B cell (primary cell): ENCODE results near the gene LILRA6. TPM values are rescaled to one million over a fixed set of nuclear protein-coding genes. Genes with fewer than 3 reads are reported as not detected.
"Not testable (repeated sequence)": the region's sequence is repeated elsewhere in the genome, so short reads cannot be mapped to it uniquely, and the experiment has no call there.

Experiments used
- ATAC-seq: fragments of 200-7000 bp; cut with Tn5 transposase; one replicate; pipeline ENCODE4 v1.10.0; 2021; ENCODE audit warnings: low read depth, mild to moderate bottlenecking, moderate number of reproducible peaks, moderate library complexity
- CTCF ChIA-PET: fragments of 350-600 bp; sonication (Branson Sonifier 250); formaldehyde crosslinking; loops from one replicate; lab custom pipeline; 2021; ENCODE audit warnings: antibody characterized with exemption, inconsistent platforms; lab: Charles Lee
- POLR2A ChIA-PET: fragments of 350-600 bp; sonication (Branson Sonifier 250); formaldehyde crosslinking; loops from one replicate; lab custom pipeline; 2021; ENCODE audit warnings: antibody characterized with exemption; lab: Charles Lee
- DNase-seq: peaks from one replicate; pipeline ENCODE4 v3.0.0; 2013
- H2AFZ ChIP-seq: 2 replicates; pipeline ENCODE4 v1.6.1; 2012; ENCODE audit warnings: mild to moderate bottlenecking, low read depth, low read length; ENCODE audit not compliant: insufficient read depth, poor library complexity, severe bottlenecking
- H3K27ac ChIP-seq, 2 donors: 1 replicate in 1 of 2; 2 replicates in 1 of 2; pipeline ENCODE4 v1.5.1; 2012 to 2013; ENCODE audit warnings: low read length in 2 of 2, mild to moderate bottlenecking in 2 of 2, moderate library complexity in 1 of 2
- H3K27me3 ChIP-seq, 4 experiments: fragments of 200-600 bp in 1 of 4; sonication (generic) in 1 of 4; replicated peaks in 1 of 4; 1 replicate in 2 of 4; 2 replicates in 2 of 4; pipeline versions ENCODE4 v1.6.1 to v1.7.0; 2013 to 2016; ENCODE audit warnings: low read length in 3 of 4, mild to moderate bottlenecking in 2 of 4, mixed read lengths in 1 of 4, moderate library complexity in 1 of 4; ENCODE audit not compliant: insufficient read depth in 4 of 4, control insufficient read depth in 3 of 4; ENCODE audit errors: control extremely low read depth in 1 of 4
- H3K36me3 ChIP-seq, 2 experiments: replicated peaks in 1 of 2; 1 replicate in 1 of 2; 2 replicates in 1 of 2; pipeline versions ENCODE4 v1.6.1 to v1.7.1; 2013; ENCODE audit warnings: low read length in 1 of 2; ENCODE audit not compliant: insufficient read depth in 2 of 2, control insufficient read depth in 1 of 2; ENCODE audit errors: control extremely low read depth in 1 of 2, extremely low read depth in 1 of 2
- H3K4me1 ChIP-seq, 2 donors: fragments of 200-600 bp in 1 of 2; sonication (generic) in 1 of 2; 1 replicate in 1 of 2; 2 replicates in 1 of 2; pipeline versions ENCODE4 v1.5.1 to v1.6.1; 2013 to 2017; ENCODE audit warnings: low read length in 2 of 2; ENCODE audit not compliant: control insufficient read depth in 2 of 2, insufficient read depth in 2 of 2
- H3K4me2 ChIP-seq: replicated peaks from 2 replicates; pipeline ENCODE3; 2012; ENCODE audit warnings: mild to moderate bottlenecking, low read depth, low read length; ENCODE audit not compliant: poor library complexity, severe bottlenecking
- H3K4me3 ChIP-seq, 5 experiments: fragments of 200-600 bp in 1 of 5; sonication (generic) in 1 of 5; 1 replicate in 3 of 5; 2 replicates in 2 of 5; pipeline versions ENCODE4 v1.5.1 to v1.7.0; 2011 to 2016; ENCODE audit warnings: low read length in 4 of 5, mild to moderate bottlenecking in 4 of 5, low read depth in 2 of 5, control low read depth in 1 of 5, moderate library complexity in 1 of 5; ENCODE audit not compliant: insufficient read depth in 1 of 5; ENCODE audit errors: control extremely low read depth in 1 of 5, extremely low read depth in 1 of 5
- H3K79me2 ChIP-seq: fragments of 200-600 bp; sonication (generic); one replicate; pipeline ENCODE4 v1.6.0; 2016; ENCODE audit warnings: low read length; ENCODE audit not compliant: control insufficient read depth, insufficient read depth
- H3K9ac ChIP-seq: fragments of 200-600 bp; sonication (generic); 2 replicates; pipeline ENCODE4 v1.6.1; 2017; ENCODE audit warnings: mild to moderate bottlenecking, low read length, moderate library complexity
- H3K9me3 ChIP-seq, 3 donors: one replicate each; pipeline versions ENCODE4 v1.6.1 to v1.7.1; 2013; ENCODE audit warnings: low read length in 2 of 3; ENCODE audit not compliant: control insufficient read depth in 2 of 3, insufficient read depth in 1 of 3; ENCODE audit errors: control extremely low read depth in 1 of 3
- H4K20me1 ChIP-seq: 2 replicates; pipeline ENCODE4 v1.6.0; 2012; ENCODE audit warnings: mild to moderate bottlenecking, low read length; ENCODE audit not compliant: insufficient read depth, control insufficient read depth, poor library complexity, severe bottlenecking
- H3K27ac Mint-ChIP-seq: one replicate; pipeline ENCODE4 v1.8.0; 2021; ENCODE audit warnings: mixed read lengths
- H3K27me3 Mint-ChIP-seq: one replicate; pipeline ENCODE4 v1.8.0; 2021; ENCODE audit warnings: mixed read lengths
- H3K4me1 Mint-ChIP-seq: one replicate; pipeline ENCODE4 v1.8.0; 2021; ENCODE audit warnings: mixed read lengths
- H3K4me3 Mint-ChIP-seq: one replicate; pipeline ENCODE4 v1.8.0; 2021; ENCODE audit warnings: mixed read lengths
- H3K9me3 Mint-ChIP-seq: one replicate; pipeline ENCODE4 v1.8.0; 2022; ENCODE audit warnings: mixed read lengths; ENCODE audit not compliant: insufficient read depth
- CTCF ChIP-seq: fragments of 200-600 bp; IDR thresholded peaks from one replicate; pipeline ENCODE4 v1.8.0; 2022; ENCODE audit warnings: antibody characterized with exemption, mild to moderate bottlenecking
- EZH2 ChIP-seq: IDR thresholded peaks from 2 replicates; pipeline ENCODE4 v1.6.1; 2012; ENCODE audit warnings: borderline replicate concordance, low read depth, mild to moderate bottlenecking, moderate library complexity, low read length; ENCODE audit not compliant: insufficient read depth, poor library complexity, severe bottlenecking
- WGBS: methylation state at CpG from one replicate; pipeline ENCODE4 v1.1.5; 2013; ENCODE audit warnings: missing lambda C conversion rate; ENCODE audit not compliant: insufficient coverage; 5-methylcytosine and 5-hydroxymethylcytosine counted together
- intact Hi-C: fragments of 100-400 bp; cut with micrococcal nuclease; formaldehyde crosslinking; loops from one replicate; pipeline ENCODE4 v1.10.0; 2022
- polyA plus RNA-seq: library from polyadenylated mRNA; depleted of rRNA; stranded (reverse); fragments of >200 nt; gene quantifications from 2 replicates; pipeline ENCODE4 v1.2.3, GENCODE V29; 2012
- total RNA-seq, 2 donors: library from RNA; stranded (reverse); fragments of 120-200 nt in 1 of 2; gene quantifications; 1 replicate in 1 of 2; 2 replicates in 1 of 2; pipeline versions ENCODE4 v1.2.3 to v1.2.4, GENCODE V29; 2013 to 2022

The LILRA6 gene
- total and polyA plus RNA-seq, 2 donors (not counting 1 experiment from before 2014, with no cell fraction given) = 0.66 TPM; not detected in 1

GRCh38 chr19:54196536-54196935 is 46.1 kb downstream of the LILRA6 start:
- ATAC-seq (no peak), DNase-seq (no peak)
- H3K9ac ChIP-seq = no peak overlapping the region
- Mint-ChIP-seq H3K4me3 (no peak overlapping the region), H3K27ac (no peak overlapping the region), H3K27me3 (no peaks in the 10 kb centered on the region), H3K4me1 (peaks cover 28% of the 10 kb centered on the region), H3K9me3 (no peaks in the 10 kb centered on the region)
- 100% methylated on average over 4 of the region's 7 CpGs for WGBS
- H3K79me2 ChIP-seq = peaks cover 32% of the 10 kb centered on the region
- ChIA-PET CTCF (no interaction called here), POLR2A (interaction anchor here (0.6 kb wide), 1 partner anchor 92 kb away, joined by 4 read pairs; no protein-coding TSS in a partner anchor)
- H3K4me2 ChIP-seq = no peak overlapping the region
- no peaks in the 10 kb centered on the region for H3K27me3 ChIP-seq
- H3K4me3 ChIP-seq = no peak overlapping the region
- intact Hi-C loops = no loop called here
- peaks cover 13% of the 10 kb centered on the region for H4K20me1 ChIP-seq
- peaks cover 9 to 17% of the 10 kb centered on the region in 2 donors for H3K4me1 ChIP-seq
- H3K27ac ChIP-seq = no peak overlapping the region
- no peaks in the 10 kb centered on the region for H3K9me3 ChIP-seq
- no peak for TF ChIP-seq CTCF
- no peak for TF ChIP-seq EZH2
- peaks cover 1 to 22% of the 10 kb centered on the region in 2 experiments for H3K36me3 ChIP-seq
- H2AFZ ChIP-seq = no peak overlapping the region

- ATAC-seq, H3K9ac ChIP-seq, H3K27me3 ChIP-seq, H4K20me1 ChIP-seq, CTCF ChIA-PET, H3K27ac Mint-ChIP-seq, H3K27ac ChIP-seq, H3K9me3 ChIP-seq, H3K4me3 Mint-ChIP-seq, H3K27me3 Mint-ChIP-seq, DNase-seq, H3K9me3 Mint-ChIP-seq, POLR2A ChIA-PET, intact Hi-C loops, H2AFZ ChIP-seq, H3K4me2 ChIP-seq, H3K4me3 ChIP-seq: not testable (repeated sequence)
- Histone ChIP-seq H3K36me3 (peaks cover 0 to 19% of the 10 kb centered on the region in 2 experiments), H3K79me2 (peaks cover 20% of the 10 kb centered on the region), H3K4me1 (peaks cover 7 to 10% of the 10 kb centered on the region in 2 donors)
- H3K4me1 Mint-ChIP-seq = peaks cover 21% of the 10 kb centered on the region
- 94% methylated on average over 3 of the region's 12 CpGs for WGBS
Observed at GRCh38 chr19:54194463-54194862, 48.1 kb downstream of the LILRA6 start.
